ENCODE measurements around the gene HES2. TPM values are rescaled to one million over a fixed set of nuclear protein-coding genes. Genes with fewer than 3 reads are reported as not detected.

HES2 gene
- total RNA-seq, 4 donors from 2014 or later: 10.5 to 38.8 (median 25.4) TPM

DNA sequence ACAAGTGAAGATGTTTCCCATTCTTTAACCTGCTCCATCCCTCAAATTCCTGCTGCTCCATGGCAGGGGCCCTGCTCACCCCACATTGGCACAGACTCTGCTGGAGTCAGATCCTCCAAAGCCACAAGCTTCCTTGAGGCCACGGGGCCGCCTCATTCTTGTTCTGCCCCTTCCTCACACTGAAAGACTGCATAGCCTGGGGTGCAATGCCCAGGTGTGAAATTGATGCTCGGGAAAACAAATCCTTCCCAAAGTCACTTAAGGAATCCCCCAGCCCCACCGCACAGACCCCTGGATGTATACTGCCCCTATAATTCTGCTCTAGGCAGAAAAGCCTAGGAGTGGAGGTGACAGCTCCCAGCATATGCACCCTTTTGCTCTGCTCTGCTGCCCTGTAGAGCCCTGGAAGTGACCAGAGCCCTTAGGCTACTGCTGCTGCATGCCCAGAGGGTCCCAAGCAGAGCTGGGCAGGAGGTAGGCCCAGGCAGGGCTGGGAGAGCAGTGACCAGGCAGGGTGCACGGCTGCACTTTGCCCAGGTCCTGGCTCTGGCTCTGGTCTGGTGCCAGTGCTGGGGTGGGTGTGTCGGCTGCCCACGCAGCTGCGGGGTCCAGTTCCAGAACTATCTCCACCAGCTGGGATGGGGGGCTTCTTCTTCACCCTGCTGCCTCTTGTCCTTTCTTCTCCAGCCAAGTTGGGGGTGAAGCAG lies 1.6 kb downstream of the HES2 start:
- WGBS, 2 donors (ENCODE audit: low coverage in 1 of 2): 59 to 80% methylated on average over 1 to 8 of the region's 8 CpGs
- peaks cover 89% of the 10 kb centered on the region for H3K27me3 ChIP-seq
- peak overlapping the region in 2 of 4 donors; percentile 81 to 84 for H3K27ac ChIP-seq
- peak; percentile 58 for DNase-seq
- no peaks in the 10 kb centered on the region for H3K9me3 ChIP-seq
- TF ChIP-seq EP300 (IDR thresholded peaks at IDR 0.05; ENCODE audit: low read depth) (no peak), POLR2A (IDR thresholded peaks at IDR 0.05) (no peak), POLR2AphosphoS5 (IDR thresholded peaks at IDR 0.05) (no peak), CTCF (IDR thresholded peaks at IDR 0.05) (no peak)
- in situ Hi-C loops (cut with MboI; ENCODE audit: low pct_ligation_motif_present in 1 of 4, low pct_unique_long_range_greater_than_20kb in 1 of 4, low sequenced_read_pairs in 3 of 4): loop anchor here in 1 of 4 donors (25.0 kb wide), 1 partner anchor 181 kb away; the partner anchor contains the start of genes HES3 and ICMT
- H3K4me3 ChIP-seq: peak overlapping the region in 2 of 4 donors; percentile 51 to 56
- no peaks in the 10 kb centered on the region for H3K36me3 ChIP-seq
- intact Hi-C loops (cut with DNase I; ENCODE audit: low total_unique reads): loop anchor here (5.0 kb wide), 1 partner anchor 646 kb away; no protein-coding TSS in a partner anchor
- peaks cover 15 to 60% (median 53%) of the 10 kb centered on the region in 4 donors for H3K4me1 ChIP-seq

GRCh38 chr1:6416906-6417305 lies 2.8 kb downstream of the HES2 start:
- Histone ChIP-seq H3K9me3 (no peaks in the 10 kb centered on the region), H3K36me3 (no peaks in the 10 kb centered on the region), H3K4me1 (peaks cover 15 to 66% (median 53%) of the 10 kb centered on the region in 4 donors), H3K4me3 (no peak overlapping the region), H3K27me3 (peaks cover 81% of the 10 kb centered on the region), H3K27ac (no peak overlapping the region)
- no peak for DNase-seq
- intact Hi-C loops (cut with DNase I; ENCODE audit: low total_unique reads): loop anchor here (5.0 kb wide), 1 partner anchor 645 kb away; no protein-coding TSS in a partner anchor
- in situ Hi-C loops (cut with MboI; ENCODE audit: low pct_ligation_motif_present in 1 of 4, low pct_unique_long_range_greater_than_20kb in 1 of 4, low sequenced_read_pairs in 3 of 4): loop anchor here in 1 of 4 donors (25.0 kb wide), 1 partner anchor 180 kb away; the partner anchor contains the start of genes HES3 and ICMT
- TF ChIP-seq EP300 (IDR thresholded peaks at IDR 0.05; ENCODE audit: low read depth) (no peak), POLR2A (IDR thresholded peaks at IDR 0.05) (no peak), CTCF (IDR thresholded peaks at IDR 0.05) (no peak), POLR2AphosphoS5 (IDR thresholded peaks at IDR 0.05) (no peak)
- WGBS, 2 donors (ENCODE audit: low coverage in 1 of 2): 91% methylated on average over 5 of the region's 5 CpGs; no CpG with 5 or more reads in 1 of the 2 donors

DNA sequence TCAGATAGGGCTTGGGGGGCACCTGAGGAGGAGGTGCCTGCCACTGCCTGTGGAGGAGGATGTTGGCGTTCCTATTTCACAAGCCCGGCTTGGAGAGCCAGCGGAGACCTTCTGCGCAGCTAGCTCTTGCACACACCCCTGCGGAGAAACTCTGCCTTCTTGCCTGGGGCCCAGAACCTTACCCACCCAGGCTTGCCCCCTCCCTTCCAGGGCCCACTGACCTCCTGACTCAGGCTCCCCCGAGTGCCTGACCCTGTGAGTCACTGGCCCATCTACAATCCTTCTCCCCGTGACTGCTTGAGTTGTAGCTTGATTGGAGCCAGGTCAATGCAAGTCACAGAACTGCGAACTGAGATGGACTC lies 3.4 kb downstream of the HES2 start:
- Histone ChIP-seq H3K36me3 (no peaks in the 10 kb centered on the region), H3K9me3 (no peaks in the 10 kb centered on the region), H3K27me3 (peaks cover 76% of the 10 kb centered on the region), H3K4me1 (peaks cover 15 to 66% (median 53%) of the 10 kb centered on the region in 4 donors), H3K4me3 (no peak overlapping the region), H3K27ac (no peak overlapping the region)
- TF ChIP-seq CTCF (IDR thresholded peaks at IDR 0.05) (no peak), POLR2AphosphoS5 (IDR thresholded peaks at IDR 0.05) (no peak), POLR2A (IDR thresholded peaks at IDR 0.05) (no peak), EP300 (IDR thresholded peaks at IDR 0.05; ENCODE audit: low read depth) (no peak)
- no peak for DNase-seq
- WGBS, 2 donors (ENCODE audit: low coverage in 1 of 2): 84% methylated on average over 8 of the region's 8 CpGs; no CpG with 5 or more reads in 1 of the 2 donors
- intact Hi-C loops (cut with DNase I; ENCODE audit: low total_unique reads): loop anchor here (5.0 kb wide), 1 partner anchor 644 kb away; no protein-coding TSS in a partner anchor
- in situ Hi-C loops (cut with MboI; ENCODE audit: low pct_ligation_motif_present in 1 of 4, low pct_unique_long_range_greater_than_20kb in 1 of 4, low sequenced_read_pairs in 3 of 4): loop anchor here in 1 of 4 donors (25.0 kb wide), 1 partner anchor 179 kb away; the partner anchor contains the start of genes HES3 and ICMT

GRCh38 chr1:6414881-6415626 lies 4.7 kb downstream of the HES2 start:
- peak overlapping the region; percentile 45 to 73 (median 55) for H3K27ac ChIP-seq
- H3K27me3 ChIP-seq: peaks cover 63% of the 10 kb centered on the region
- no peaks in the 10 kb centered on the region for H3K9me3 ChIP-seq
- WGBS, 2 donors (ENCODE audit: low coverage in 1 of 2): 20 to 37% methylated on average over 4 to 17 of the region's 17 CpGs
- no peaks in the 10 kb centered on the region for H3K36me3 ChIP-seq
- intact Hi-C loops (cut with DNase I; ENCODE audit: low total_unique reads): loop anchor here (5.0 kb wide), 1 partner anchor 643 kb away; no protein-coding TSS in a partner anchor
- no peak for TF ChIP-seq POLR2A (IDR thresholded peaks at IDR 0.05)
- TF ChIP-seq POLR2AphosphoS5 (IDR thresholded peaks at IDR 0.05): peak in 1 of 3 donors; percentile 34
- no peak overlapping the region for H3K4me3 ChIP-seq
- in situ Hi-C loops (cut with MboI; ENCODE audit: low pct_ligation_motif_present in 1 of 4, low pct_unique_long_range_greater_than_20kb in 1 of 4, low sequenced_read_pairs in 3 of 4): loop anchor here in 1 of 4 donors (5.0 to 25.0 kb wide), 2 partner anchors 68 to 178 kb away; partner anchors contain the start of genes HES3 and ICMT
- peaks cover 10 to 55% (median 42%) of the 10 kb centered on the region in 4 donors for H3K4me1 ChIP-seq
- peak; percentile 55 for DNase-seq

All from transverse colon (tissue), 4 donors.